ENCODE data around the gene KATNAL2.

DNA sequence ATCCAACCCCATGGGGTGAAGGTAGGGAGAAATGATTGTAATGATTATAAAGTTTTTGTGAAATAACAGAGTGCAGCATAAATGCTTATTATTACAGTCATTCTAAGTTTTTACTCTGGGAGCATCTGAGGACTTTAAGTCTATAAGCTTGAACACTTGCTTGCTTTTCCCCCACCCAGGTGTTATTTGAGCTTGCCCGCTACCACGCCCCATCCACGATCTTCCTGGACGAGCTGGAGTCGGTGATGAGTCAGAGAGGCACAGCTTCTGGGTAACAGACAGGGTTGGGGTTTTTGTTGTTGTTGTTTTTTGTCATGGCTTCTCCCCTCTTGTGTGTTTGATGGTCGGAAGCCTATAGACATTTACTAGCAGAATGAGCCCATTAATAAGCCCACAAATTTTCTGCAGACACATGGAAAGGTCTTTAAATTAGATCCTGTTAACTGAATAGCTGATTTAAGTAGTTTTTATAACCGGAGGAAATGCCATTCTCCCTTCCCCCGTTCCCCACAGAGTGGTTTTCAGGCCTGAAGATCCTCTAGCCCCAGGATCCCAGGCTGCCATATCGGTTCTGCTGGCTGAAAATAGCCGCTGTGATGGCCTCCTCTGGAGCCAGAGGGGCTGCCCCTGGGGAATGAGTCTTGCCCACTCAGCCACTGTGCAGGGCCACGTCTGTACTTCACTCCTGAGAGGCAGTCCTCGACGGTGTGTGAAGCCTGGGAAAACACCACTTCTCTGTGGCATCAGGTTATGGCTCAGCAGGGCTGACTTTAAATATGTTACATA is 157.9 kb downstream of the KATNAL2 start:
- TF ChIP-seq, protein P1, sequence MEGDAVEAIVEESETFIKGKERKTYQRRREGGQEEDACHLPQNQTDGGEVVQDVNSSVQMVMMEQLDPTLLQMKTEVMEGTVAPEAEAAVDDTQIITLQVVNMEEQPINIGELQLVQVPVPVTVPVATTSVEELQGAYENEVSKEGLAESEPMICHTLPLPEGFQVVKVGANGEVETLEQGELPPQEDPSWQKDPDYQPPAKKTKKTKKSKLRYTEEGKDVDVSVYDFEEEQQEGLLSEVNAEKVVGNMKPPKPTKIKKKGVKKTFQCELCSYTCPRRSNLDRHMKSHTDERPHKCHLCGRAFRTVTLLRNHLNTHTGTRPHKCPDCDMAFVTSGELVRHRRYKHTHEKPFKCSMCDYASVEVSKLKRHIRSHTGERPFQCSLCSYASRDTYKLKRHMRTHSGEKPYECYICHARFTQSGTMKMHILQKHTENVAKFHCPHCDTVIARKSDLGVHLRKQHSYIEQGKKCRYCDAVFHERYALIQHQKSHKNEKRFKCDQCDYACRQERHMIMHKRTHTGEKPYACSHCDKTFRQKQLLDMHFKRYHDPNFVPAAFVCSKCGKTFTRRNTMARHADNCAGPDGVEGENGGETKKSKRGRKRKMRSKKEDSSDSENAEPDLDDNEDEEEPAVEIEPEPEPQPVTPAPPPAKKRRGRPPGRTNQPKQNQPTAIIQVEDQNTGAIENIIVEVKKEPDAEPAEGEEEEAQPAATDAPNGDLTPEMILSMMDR (conservative IDR thresholded peaks at IDR 0.05; ENCODE audit: low read depth, low read length), result no peak
- TF ChIP-seq EZH2phosphoT487 (IDR thresholded peaks at IDR 0.05; ENCODE audit: borderline replicate concordance, low read length) (no peak), EZH2 (IDR thresholded peaks at IDR 0.05; ENCODE audit: low read length, unreplicated experiment) (no peak)

All from PC-3 (cell line).